Measurements from ENCODE around the gene ANAPC15.

ANAPC15 gene

DNA sequence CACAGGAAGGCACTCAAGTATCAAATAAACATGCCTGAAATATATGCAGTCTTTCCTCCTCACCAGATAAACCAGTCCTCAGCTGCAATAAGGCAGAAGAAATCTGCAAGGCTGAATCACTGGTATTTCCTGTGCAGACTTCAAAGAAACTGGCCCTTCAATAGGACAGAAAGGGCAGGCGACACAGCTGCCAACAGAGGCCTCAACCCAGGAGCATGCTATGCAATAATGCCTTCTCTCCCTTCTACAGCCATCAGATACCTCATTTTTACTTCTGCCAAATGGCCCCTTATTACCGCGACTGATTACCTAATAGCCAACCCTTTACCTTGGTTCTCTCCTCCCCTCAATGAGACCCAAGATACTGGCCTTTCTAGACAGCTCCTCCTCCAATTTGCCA is 40.1 kb downstream of the ANAPC15 start:
- Histone ChIP-seq H3K9ac (ENCODE audit: low read length) (no peak overlapping the region), H3K27ac (ENCODE audit: low read depth, low read length) (no peak overlapping the region), H3K36me3 (ENCODE audit: control insufficient read depth, insufficient read depth, low read length) (peaks cover 11% of the 10 kb centered on the region), H3K27me3 (ENCODE audit: control insufficient read depth, insufficient read depth, low read length) (no peaks in the 10 kb centered on the region), H3K4me3 (ENCODE audit: low read depth, low read length) (no peak overlapping the region), H3K9me3 (ENCODE audit: control insufficient read depth, insufficient read depth, low read depth, low read length) (no peaks in the 10 kb centered on the region), H3K4me1 (ENCODE audit: control insufficient read depth, insufficient read depth, low read length) (peaks cover 23% of the 10 kb centered on the region)

DNA sequence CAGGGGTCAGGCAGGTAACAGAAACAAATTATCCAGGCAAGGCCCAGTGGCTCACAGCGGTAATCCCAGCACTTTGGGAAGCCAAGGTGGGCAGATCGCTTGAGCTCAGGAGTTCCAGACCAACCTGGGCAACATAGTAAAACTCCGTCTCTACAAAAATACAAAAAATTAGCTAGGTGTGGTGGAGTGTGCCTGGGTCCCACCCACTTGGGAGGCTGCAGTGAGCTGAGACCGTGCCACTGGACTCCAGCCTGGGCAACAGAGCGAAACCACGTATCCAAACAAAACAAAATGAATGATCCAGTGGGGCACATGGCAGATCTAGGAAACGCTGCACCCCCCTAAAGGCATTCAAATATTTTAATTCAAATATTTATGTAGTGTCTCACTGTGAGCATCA is 42.0 kb downstream of the ANAPC15 start:
- H3K27me3 ChIP-seq (ENCODE audit: control insufficient read depth, insufficient read depth, low read length) = no peaks in the 10 kb centered on the region
- H3K9me3 ChIP-seq (ENCODE audit: control insufficient read depth, insufficient read depth, low read depth, low read length) = no peaks in the 10 kb centered on the region
- H3K36me3 ChIP-seq (ENCODE audit: control insufficient read depth, insufficient read depth, low read length) = peaks cover 18% of the 10 kb centered on the region
- peaks cover 23% of the 10 kb centered on the region for H3K4me1 ChIP-seq (ENCODE audit: control insufficient read depth, insufficient read depth, low read length)
- H3K4me3 ChIP-seq (ENCODE audit: low read depth, low read length) = no peak overlapping the region
- H3K9ac ChIP-seq (ENCODE audit: low read length) = no peak overlapping the region
- 0 out of 2 replicates have a peak overlapping the region, but pooled peaks have one; percentile 36 for H3K27ac ChIP-seq (ENCODE audit: low read depth, low read length)

DNA sequence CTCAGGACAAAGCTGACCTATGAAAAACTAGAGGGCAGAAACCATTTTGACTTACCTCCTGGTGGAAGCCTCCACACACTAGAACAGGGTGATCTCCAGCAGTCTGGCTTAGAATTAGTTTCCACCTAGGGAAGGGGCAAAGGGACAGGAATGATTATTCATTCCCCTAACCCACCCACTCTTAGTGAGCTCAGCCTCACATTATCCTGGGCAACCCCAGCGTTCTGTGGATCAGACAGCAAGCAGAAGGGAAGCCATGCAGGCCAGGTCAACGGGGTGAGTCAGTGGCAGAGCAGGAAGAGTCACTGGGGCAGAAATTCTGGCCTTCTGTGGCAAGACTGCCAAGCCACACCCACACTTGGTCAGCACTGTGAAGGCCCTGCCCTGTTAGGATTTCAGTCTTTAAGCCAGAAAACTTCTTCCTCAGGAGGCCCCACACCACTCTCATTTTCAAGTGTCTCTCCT is 42.7 kb downstream of the ANAPC15 start:
- peaks cover 23% of the 10 kb centered on the region for H3K4me1 ChIP-seq (ENCODE audit: control insufficient read depth, insufficient read depth, low read length)
- H3K27me3 ChIP-seq (ENCODE audit: control insufficient read depth, insufficient read depth, low read length) = no peaks in the 10 kb centered on the region
- no peaks in the 10 kb centered on the region for H3K9me3 ChIP-seq (ENCODE audit: control insufficient read depth, insufficient read depth, low read depth, low read length)
- H3K9ac ChIP-seq (ENCODE audit: low read length) = peak overlapping the region; percentile 28
- H3K27ac ChIP-seq (ENCODE audit: low read depth, low read length) = peak overlapping the region; percentile 36; the same call in 1 of the 2 replicates
- H3K36me3 ChIP-seq (ENCODE audit: control insufficient read depth, insufficient read depth, low read length) = peaks cover 20% of the 10 kb centered on the region
- H3K4me3 ChIP-seq (ENCODE audit: low read depth, low read length) = no peak overlapping the region

DNA sequence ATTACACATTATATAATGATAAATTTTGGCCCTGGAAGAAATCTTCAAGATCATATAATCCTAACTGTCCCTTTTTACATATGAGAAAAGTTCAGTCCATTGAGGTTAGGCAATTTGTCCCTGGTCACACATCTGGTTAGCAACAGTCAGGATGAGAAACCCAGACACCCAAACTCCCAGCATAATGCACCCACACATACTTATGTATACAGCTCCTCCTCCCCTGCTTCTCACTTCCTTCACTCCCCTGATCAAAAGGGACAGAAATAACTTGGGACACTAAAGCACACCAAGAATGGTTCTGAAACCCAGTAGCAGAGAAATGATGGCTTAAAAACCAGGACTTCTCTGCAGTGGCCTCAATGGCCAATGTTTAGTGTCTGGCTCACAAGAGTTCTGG is 43.3 kb downstream of the ANAPC15 start:
- H3K27me3 ChIP-seq (ENCODE audit: control insufficient read depth, insufficient read depth, low read length) = no peaks in the 10 kb centered on the region
- H3K9ac ChIP-seq (ENCODE audit: low read length) = no peak overlapping the region
- no peaks in the 10 kb centered on the region for H3K9me3 ChIP-seq (ENCODE audit: control insufficient read depth, insufficient read depth, low read depth, low read length)
- H3K27ac ChIP-seq (ENCODE audit: low read depth, low read length) = no peak overlapping the region; the same call in 1 of the 2 replicates
- no peak overlapping the region for H3K4me3 ChIP-seq (ENCODE audit: low read depth, low read length)
- H3K4me1 ChIP-seq (ENCODE audit: control insufficient read depth, insufficient read depth, low read length) = peaks cover 23% of the 10 kb centered on the region
- peaks cover 21% of the 10 kb centered on the region for H3K36me3 ChIP-seq (ENCODE audit: control insufficient read depth, insufficient read depth, low read length)

DNA sequence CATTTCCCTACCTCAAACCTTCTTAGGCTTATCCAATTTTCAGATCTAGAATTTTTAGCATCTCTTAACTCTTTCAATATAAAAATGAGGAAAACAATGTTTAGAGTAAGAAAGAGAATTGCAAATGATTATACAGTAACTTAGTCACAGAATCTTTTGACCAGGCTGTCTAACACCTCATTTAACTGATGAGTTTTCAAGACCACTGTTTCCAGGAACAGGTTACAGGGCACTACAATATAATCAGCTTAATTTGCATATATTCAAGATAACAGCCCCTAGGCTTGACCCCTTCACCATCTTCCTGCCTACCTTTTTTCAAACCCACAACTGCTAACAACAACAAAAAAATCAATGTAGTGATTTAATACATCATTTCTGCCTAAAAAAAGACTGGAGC is 44.8 kb downstream of the ANAPC15 start:
- H3K9me3 ChIP-seq (ENCODE audit: control insufficient read depth, insufficient read depth, low read depth, low read length) = no peaks in the 10 kb centered on the region
- H3K27ac ChIP-seq (ENCODE audit: low read depth, low read length) = no peak overlapping the region
- no peak overlapping the region for H3K9ac ChIP-seq (ENCODE audit: low read length)
- peaks cover 23% of the 10 kb centered on the region for H3K4me1 ChIP-seq (ENCODE audit: control insufficient read depth, insufficient read depth, low read length)
- H3K4me3 ChIP-seq (ENCODE audit: low read depth, low read length) = no peak overlapping the region
- peaks cover 24% of the 10 kb centered on the region for H3K36me3 ChIP-seq (ENCODE audit: control insufficient read depth, insufficient read depth, low read length)
- H3K27me3 ChIP-seq (ENCODE audit: control insufficient read depth, insufficient read depth, low read length) = no peaks in the 10 kb centered on the region

DNA sequence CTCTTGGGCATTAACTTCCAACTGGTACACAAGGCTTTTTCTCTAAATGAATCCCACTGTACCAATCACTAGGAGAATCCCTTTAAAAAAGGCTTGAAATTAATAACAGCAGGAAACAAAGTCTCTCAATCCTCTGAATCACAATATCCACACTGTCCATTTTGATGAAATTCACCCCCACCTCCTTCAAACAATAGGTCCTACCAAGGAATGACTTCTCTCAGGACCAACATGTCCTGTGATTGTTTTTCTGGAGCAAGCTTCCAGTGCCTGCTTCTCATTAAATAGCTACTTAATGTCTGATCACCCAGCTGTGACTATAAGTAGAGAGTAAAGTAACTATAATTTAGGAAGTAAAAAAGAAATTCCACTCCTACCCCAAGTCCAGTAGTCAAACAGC is 45.2 kb downstream of the ANAPC15 start:
- H3K9ac ChIP-seq (ENCODE audit: low read length) = no peak overlapping the region
- H3K27me3 ChIP-seq (ENCODE audit: control insufficient read depth, insufficient read depth, low read length) = no peaks in the 10 kb centered on the region
- H3K4me1 ChIP-seq (ENCODE audit: control insufficient read depth, insufficient read depth, low read length) = peaks cover 20% of the 10 kb centered on the region
- H3K27ac ChIP-seq (ENCODE audit: low read depth, low read length) = no peak overlapping the region
- peaks cover 24% of the 10 kb centered on the region for H3K36me3 ChIP-seq (ENCODE audit: control insufficient read depth, insufficient read depth, low read length)
- no peak overlapping the region for H3K4me3 ChIP-seq (ENCODE audit: low read depth, low read length)
- no peaks in the 10 kb centered on the region for H3K9me3 ChIP-seq (ENCODE audit: control insufficient read depth, insufficient read depth, low read depth, low read length)

DNA sequence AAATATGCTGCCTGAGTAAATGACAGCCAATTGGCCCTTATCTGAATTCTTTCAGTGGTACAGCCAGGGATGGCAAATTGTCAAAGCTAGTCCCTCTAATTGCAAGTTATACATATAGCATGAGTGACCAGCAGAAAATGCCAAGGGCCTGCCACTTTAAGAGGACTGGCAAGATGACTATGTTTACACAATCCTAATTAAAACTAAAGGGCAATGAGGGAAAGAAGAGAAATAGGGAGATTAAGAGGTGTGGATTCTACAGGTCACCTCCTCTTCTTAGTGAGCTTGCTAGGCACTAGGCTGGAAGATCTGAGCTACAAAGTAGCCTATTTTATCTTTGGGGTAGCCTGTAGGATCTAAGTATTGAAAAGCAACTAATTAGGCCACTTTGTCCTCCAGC is 45.6 kb downstream of the ANAPC15 start:
- Histone ChIP-seq H3K4me3 (ENCODE audit: low read depth, low read length) (no peak overlapping the region), H3K9me3 (ENCODE audit: control insufficient read depth, insufficient read depth, low read depth, low read length) (no peaks in the 10 kb centered on the region), H3K36me3 (ENCODE audit: control insufficient read depth, insufficient read depth, low read length) (peaks cover 26% of the 10 kb centered on the region), H3K27me3 (ENCODE audit: control insufficient read depth, insufficient read depth, low read length) (no peaks in the 10 kb centered on the region), H3K27ac (ENCODE audit: low read depth, low read length) (no peak overlapping the region), H3K9ac (ENCODE audit: low read length) (no peak overlapping the region), H3K4me1 (ENCODE audit: control insufficient read depth, insufficient read depth, low read length) (peaks cover 16% of the 10 kb centered on the region)

DNA sequence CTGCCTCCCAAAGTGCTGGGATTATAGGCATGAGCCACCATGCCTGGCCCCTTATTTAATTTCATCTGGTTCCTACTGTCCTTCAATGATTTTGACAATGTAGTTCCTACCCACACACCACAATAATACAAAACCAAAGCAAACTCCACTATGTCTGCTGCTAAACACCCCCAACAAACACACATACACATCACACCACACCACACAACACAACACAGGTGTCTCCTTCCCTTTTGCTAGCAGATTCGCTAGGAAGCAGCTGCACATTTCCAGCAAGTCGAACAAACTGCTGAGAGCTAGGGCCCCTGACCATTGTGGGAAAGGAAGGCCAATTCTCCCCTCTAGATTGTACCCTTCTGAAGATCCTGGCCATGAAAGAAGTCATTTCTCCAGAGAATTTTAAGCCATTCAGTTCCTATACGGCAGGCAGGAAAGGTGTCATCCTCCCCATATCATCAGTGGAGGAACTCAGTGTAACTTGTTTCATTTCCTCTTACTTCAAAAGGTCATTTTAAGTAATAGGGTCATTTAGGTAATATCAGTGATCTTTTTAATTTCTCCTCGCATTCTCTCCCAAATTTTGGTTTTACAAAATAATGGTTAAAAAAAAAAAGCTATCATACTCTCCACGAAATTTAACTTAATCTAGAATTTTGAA is 50.6 kb downstream of the ANAPC15 start:
- Histone ChIP-seq H3K36me3 (ENCODE audit: control insufficient read depth, insufficient read depth, low read length) (peaks cover 22% of the 10 kb centered on the region), H3K27me3 (ENCODE audit: control insufficient read depth, insufficient read depth, low read length) (no peaks in the 10 kb centered on the region), H3K27ac (ENCODE audit: low read depth, low read length) (no peak overlapping the region), H3K9me3 (ENCODE audit: control insufficient read depth, insufficient read depth, low read depth, low read length) (no peaks in the 10 kb centered on the region), H3K4me3 (ENCODE audit: low read depth, low read length) (no peak overlapping the region), H3K4me1 (ENCODE audit: control insufficient read depth, insufficient read depth, low read length) (no peaks in the 10 kb centered on the region), H3K9ac (ENCODE audit: low read length) (no peak overlapping the region)
